Spleen (tissue), 7 donors: ENCODE measurements around the gene NFIX.

Experiments
- CTCF ChIP-seq, 11 experiments: fragments of 200-600 bp in 7 of 11; fragments of 450-650 bp in 4 of 11; sonication (generic) in 4 of 11; IDR thresholded peaks in 8 of 11; conservative IDR thresholded peaks in 3 of 11; 1 replicate in 7 of 11; 2 replicates in 4 of 11; pipeline versions ENCODE4 v1.4.0 to v1.8.0; 2016 to 2021; ENCODE audit warnings: antibody characterized with exemption in 11 of 11, inconsistent platforms in 4 of 11, mild to moderate bottlenecking in 1 of 11
- POLR2A ChIP-seq, 3 donors: fragments of 450-650 bp; IDR thresholded peaks; one replicate each; pipeline ENCODE4 v1.5.1; 2017; ENCODE audit warnings: antibody characterized with exemption in 3 of 3, mild to moderate bottlenecking in 1 of 3
- POLR2AphosphoS5 ChIP-seq, 3 donors: sonication (generic); formaldehyde crosslinking; IDR thresholded peaks; one replicate each; pipeline ENCODE4 v1.5.1; 2017; ENCODE audit warnings: antibody characterized with exemption in 3 of 3
- donor health status: DM: no; HTN: no; CAD: no; lungs with moderate emphysema.
- donor health status: DM: no; HTN: no; CAD: no.
- donor health status: DM: no; HTN: no; CAD: no.

- TF ChIP-seq CTCF (IDR thresholded peaks at IDR 0.05 in 8 of 11, conservative IDR thresholded peaks at IDR 0.05 in 3 of 11) (no peak), POLR2A (IDR thresholded peaks at IDR 0.05) (no peak), POLR2AphosphoS5 (IDR thresholded peaks at IDR 0.05) (no peak)
Observed at GRCh38 chr19:12992729-12993128, 2.5 kb upstream of the NFIX start.
